Activated CD8-positive, alpha-beta memory T cell treated with anti-CD3 and anti-CD28 coated beads, Interleukin-2, amount 10 ng/mL, durations not matched to agents 7 days and 5 days (primary cell): Measurements from ENCODE around the gene HPS5. TPM values are rescaled to one million over a fixed set of nuclear protein-coding genes. Genes with fewer than 3 reads are reported as not detected.

Experiments used
- ATAC-seq: fragments of 150-1000 bp; cut with Tn5 transposase; one replicate; pipeline ENCODE4 v1.10.0; 2021; ENCODE audit warnings: moderate library complexity
- CTCF ChIA-PET: fragments of 350-600 bp; sonication (Branson Sonifier 250); formaldehyde crosslinking; loops from one replicate; lab custom pipeline; 2021; ENCODE audit warnings: antibody characterized with exemption; lab: Charles Lee
- DNase-seq: peaks from one replicate; pipeline ENCODE4 v3.0.0-alpha.2; 2020
- H3K27ac Mint-ChIP-seq: one replicate; pipeline ENCODE4 v1.8.0; 2021; ENCODE audit warnings: mild to moderate bottlenecking, mixed read lengths
- H3K27me3 Mint-ChIP-seq: one replicate; pipeline ENCODE4 v1.8.0; 2021; ENCODE audit warnings: mixed read lengths
- H3K36me3 Mint-ChIP-seq: one replicate; pipeline ENCODE4 v1.8.0; 2021; ENCODE audit warnings: mild to moderate bottlenecking, mixed read lengths
- H3K4me1 Mint-ChIP-seq: one replicate; pipeline ENCODE4 v1.8.0; 2021; ENCODE audit warnings: mixed read lengths
- H3K4me3 Mint-ChIP-seq: one replicate; pipeline ENCODE4 v1.8.0; 2021; ENCODE audit warnings: mild to moderate bottlenecking, moderate library complexity, mixed read lengths
- H3K9me3 Mint-ChIP-seq: one replicate; pipeline ENCODE4 v1.8.0; 2022; ENCODE audit warnings: low read depth, mixed read lengths
- total RNA-seq, 2 experiments: library from RNA; stranded (reverse); gene quantifications; one replicate each; pipeline ENCODE4 v1.2.3, GENCODE V29; 2021

HPS5 gene
- total RNA-seq, 2 experiments from 2014 or later, result 19.3 to 19.8 TPM

DNA sequence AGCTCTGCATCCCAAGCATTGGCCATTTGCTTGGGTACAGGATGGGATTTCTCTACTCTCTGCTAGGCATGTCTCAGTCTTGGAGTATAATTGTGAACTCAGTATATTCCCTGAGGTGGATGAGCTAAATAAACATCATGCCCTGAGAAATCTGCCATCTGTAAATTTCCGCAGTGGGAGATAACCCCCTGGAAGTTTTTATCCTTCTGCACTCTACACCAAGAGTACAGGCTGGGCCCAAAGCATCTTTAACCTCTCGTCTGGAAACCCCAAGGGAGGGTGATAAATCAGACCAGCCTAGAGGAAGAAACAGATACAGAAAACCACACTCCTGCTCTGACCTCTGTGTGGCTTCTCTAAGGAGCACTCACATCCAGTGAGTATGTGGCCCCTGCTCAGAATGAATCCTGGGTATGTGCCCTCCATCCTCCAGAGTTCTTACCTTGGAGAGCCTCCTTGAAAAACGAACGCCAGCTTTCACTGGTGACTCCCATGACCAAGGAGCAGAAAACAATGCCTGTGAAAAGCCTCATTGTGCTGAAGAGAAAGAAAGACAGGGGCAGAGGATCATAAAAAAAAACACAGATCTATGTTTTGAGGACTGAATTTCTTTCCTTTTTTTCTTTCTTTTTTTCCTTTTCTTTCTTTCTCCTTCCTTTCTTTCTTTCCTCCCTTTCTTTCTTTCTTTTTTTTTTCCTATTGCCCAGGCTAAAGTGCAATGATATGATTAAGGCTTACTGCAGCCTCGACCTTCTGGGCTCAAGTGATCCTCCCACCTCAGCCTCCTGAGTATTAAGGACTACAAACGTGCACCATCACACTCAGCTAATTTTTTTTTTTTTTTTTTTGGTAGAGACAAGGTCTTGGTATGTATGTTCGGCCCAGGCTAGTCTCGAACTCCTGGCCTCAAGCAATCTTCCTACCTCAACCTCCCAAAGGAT lies 86.3 kb downstream of the HPS5 start:
- CTCF ChIA-PET, result interaction anchor here (0.6 to 2.4 kb wide), 2 partner anchors 8 to 22 kb away, joined by 4 to 12 read pairs; no protein-coding TSS in a partner anchor
- no peak for DNase-seq
- H3K9me3 Mint-ChIP-seq, result no peaks in the 10 kb centered on the region
- H3K36me3 Mint-ChIP-seq, result no peaks in the 10 kb centered on the region
- H3K4me3 Mint-ChIP-seq, result no peak overlapping the region
- no peak for ATAC-seq
- H3K4me1 Mint-ChIP-seq, result no peaks in the 10 kb centered on the region
- no peak overlapping the region for H3K27ac Mint-ChIP-seq
- peaks cover 43% of the 10 kb centered on the region for H3K27me3 Mint-ChIP-seq

DNA sequence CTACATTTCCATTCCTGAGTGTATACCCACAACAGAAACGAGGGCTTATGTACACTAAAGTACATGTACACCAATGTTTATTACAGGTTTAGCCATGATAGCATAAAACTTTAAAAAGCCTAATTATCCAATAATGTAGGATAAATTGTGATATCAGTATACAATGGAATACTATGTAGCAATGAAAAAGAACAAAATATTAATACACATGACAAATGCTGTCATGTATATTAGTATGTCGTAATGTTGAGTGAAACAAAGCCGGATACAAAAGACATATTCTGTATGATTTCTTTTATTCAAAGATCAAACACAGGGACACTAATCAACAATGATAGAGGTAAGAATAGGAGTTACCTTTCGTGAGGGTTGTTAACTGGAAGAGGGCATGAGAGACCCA lies 88.0 kb downstream of the HPS5 start:
- no peaks in the 10 kb centered on the region for H3K9me3 Mint-ChIP-seq
- peaks cover 33% of the 10 kb centered on the region for H3K27me3 Mint-ChIP-seq
- H3K4me3 Mint-ChIP-seq, result no peak overlapping the region
- ATAC-seq, result no peak
- CTCF ChIA-PET, result interaction anchor here (1.4 to 2.4 kb wide), 2 partner anchors 10 to 118 kb away, joined by 3 to 12 read pairs; no protein-coding TSS in a partner anchor
- no peak overlapping the region for H3K27ac Mint-ChIP-seq
- H3K36me3 Mint-ChIP-seq, result no peaks in the 10 kb centered on the region
- H3K4me1 Mint-ChIP-seq, result no peaks in the 10 kb centered on the region
- no peak for DNase-seq

GRCh38 chr11:18230859-18231258 lies 91.1 kb downstream of the HPS5 start:
- Mint-ChIP-seq H3K27ac (no peak overlapping the region), H3K27me3 (peaks cover 12% of the 10 kb centered on the region), H3K36me3 (no peaks in the 10 kb centered on the region), H3K9me3 (no peaks in the 10 kb centered on the region), H3K4me3 (no peak overlapping the region), H3K4me1 (no peaks in the 10 kb centered on the region)
- CTCF ChIA-PET, result interaction anchor here (1.1 to 1.3 kb wide), 2 partner anchors 13 to 116 kb away, joined by 3 to 5 read pairs; no protein-coding TSS in a partner anchor
- DNase-seq (no peak), ATAC-seq (no peak)

DNA sequence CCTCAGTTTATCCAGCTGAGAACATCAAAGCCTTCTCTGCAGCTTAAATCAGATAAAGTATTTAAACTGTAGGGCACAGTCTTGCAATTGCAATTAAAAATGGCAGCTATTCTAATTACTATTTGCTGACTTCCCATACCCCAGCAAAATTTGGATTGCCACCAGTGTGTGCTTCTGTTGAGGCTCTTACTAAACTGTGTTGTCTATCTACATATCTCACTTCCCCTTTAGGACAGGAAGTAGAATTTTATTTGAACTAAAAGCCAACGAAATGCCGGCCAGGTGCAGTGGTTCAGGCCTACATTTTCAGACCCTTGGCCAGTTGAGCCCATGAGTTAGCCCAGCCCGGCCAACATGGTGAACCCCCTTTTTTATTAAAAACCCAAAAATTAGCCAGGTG lies 92.4 kb downstream of the HPS5 start:
- no peaks in the 10 kb centered on the region for H3K4me1 Mint-ChIP-seq
- no peaks in the 10 kb centered on the region for H3K9me3 Mint-ChIP-seq
- DNase-seq (no peak), ATAC-seq (no peak)
- no peak overlapping the region for H3K4me3 Mint-ChIP-seq
- CTCF ChIA-PET, result no interaction called here
- no peak overlapping the region for H3K27ac Mint-ChIP-seq
- H3K36me3 Mint-ChIP-seq, result no peaks in the 10 kb centered on the region
- peaks cover 6% of the 10 kb centered on the region for H3K27me3 Mint-ChIP-seq

Other genes with a start within 250 kb of the HPS5 start
- gene SAAL1, start 216.1 kb downstream of the HPS5 start, total RNA-seq, result 10 to 100 TPM; 30.0 to 35.3 TPM
- gene MRGPRX3, start 189.6 kb downstream of the HPS5 start, total RNA-seq, result not detected
- gene MRGPRX4, start 149.3 kb downstream of the HPS5 start, total RNA-seq, result not detected
- not detected for gene SAA4, start 85.3 kb downstream of the HPS5 start, total RNA-seq
- not detected for gene SAA2, start 73.5 kb downstream of the HPS5 start, total RNA-seq
- not detected for gene SAA1, start 55.9 kb downstream of the HPS5 start, total RNA-seq
- 10 to 100 TPM; 40.0 to 47.7 TPM for gene GTF2H1, start 427 bp upstream of the HPS5 start, total RNA-seq
- 1,000 to 10,000 TPM in 1 of 2 experiments, 100 to 1,000 TPM in 1; 826 to 1,022 TPM for gene LDHA, start 72.4 kb upstream of the HPS5 start, total RNA-seq
- gene LDHC, start 90.2 kb upstream of the HPS5 start, total RNA-seq, result under 1 TPM in 1 of 2 experiments, not detected in 1; 0.16 TPM
- not detected for gene LDHAL6A, start 133.7 kb upstream of the HPS5 start, total RNA-seq
- gene TSG101, start 204.8 kb upstream of the HPS5 start, total RNA-seq, result 10 to 100 TPM; 30.5 to 42.2 TPM